Thyroid gland (tissue), 4 donors: ENCODE results near the gene HAUS3.

Experiments used
- POLR2A ChIP-seq, 2 donors: fragments of 450-650 bp; IDR thresholded peaks; one replicate each; pipeline ENCODE4 v1.6.1; 2017; ENCODE audit warnings: antibody characterized with exemption in 2 of 2, mild to moderate bottlenecking in 2 of 2, moderate library complexity in 1 of 2
- TF ChIP-seq, protein P1 (sequence below), 6 experiments: fragments of 200-600 bp in 3 of 6; fragments of 450-650 bp in 3 of 6; sonication (generic) in 3 of 6; IDR thresholded peaks; one replicate each; pipeline ENCODE4 v1.5.1; 2016 to 2019; ENCODE audit warnings: antibody characterized with exemption in 6 of 6, mild to moderate bottlenecking in 2 of 6, inconsistent platforms in 1 of 6, moderate library complexity in 1 of 6

DNA sequence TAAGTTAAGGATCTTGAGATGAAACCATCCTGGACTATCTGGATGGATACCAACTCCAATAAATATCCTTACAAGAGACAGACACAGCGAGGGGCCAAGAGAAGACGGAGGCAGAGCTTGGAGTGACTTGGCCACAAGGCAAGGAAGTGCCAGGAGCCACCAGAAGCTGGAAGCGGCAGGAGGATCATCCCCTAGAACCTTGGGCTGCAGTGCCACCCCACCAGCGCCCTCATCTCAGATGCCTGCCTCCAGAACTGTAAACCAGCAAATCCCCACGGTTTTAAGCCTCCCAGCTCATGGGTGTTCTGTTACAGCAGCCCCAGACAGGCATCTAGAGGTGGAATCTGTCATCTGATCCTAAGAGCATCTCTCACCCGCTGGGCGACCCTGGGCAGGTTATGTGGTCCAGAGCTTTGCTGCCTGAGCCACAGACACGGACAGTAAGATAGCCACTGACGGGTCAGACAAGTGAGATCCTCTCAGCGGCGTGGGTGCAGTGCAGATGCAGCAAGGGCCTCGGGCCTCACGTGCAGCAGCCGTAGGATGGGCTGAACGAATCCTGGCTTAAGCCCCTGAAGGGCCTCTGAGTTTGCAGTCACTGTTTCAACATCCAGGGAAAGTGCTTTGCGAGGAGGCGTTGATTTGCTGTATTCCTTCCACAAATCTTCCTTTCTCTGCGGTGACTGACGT, 45.1 kb upstream of the HAUS3 start:
- TF ChIP-seq, protein P1, sequence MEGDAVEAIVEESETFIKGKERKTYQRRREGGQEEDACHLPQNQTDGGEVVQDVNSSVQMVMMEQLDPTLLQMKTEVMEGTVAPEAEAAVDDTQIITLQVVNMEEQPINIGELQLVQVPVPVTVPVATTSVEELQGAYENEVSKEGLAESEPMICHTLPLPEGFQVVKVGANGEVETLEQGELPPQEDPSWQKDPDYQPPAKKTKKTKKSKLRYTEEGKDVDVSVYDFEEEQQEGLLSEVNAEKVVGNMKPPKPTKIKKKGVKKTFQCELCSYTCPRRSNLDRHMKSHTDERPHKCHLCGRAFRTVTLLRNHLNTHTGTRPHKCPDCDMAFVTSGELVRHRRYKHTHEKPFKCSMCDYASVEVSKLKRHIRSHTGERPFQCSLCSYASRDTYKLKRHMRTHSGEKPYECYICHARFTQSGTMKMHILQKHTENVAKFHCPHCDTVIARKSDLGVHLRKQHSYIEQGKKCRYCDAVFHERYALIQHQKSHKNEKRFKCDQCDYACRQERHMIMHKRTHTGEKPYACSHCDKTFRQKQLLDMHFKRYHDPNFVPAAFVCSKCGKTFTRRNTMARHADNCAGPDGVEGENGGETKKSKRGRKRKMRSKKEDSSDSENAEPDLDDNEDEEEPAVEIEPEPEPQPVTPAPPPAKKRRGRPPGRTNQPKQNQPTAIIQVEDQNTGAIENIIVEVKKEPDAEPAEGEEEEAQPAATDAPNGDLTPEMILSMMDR (IDR thresholded peaks at IDR 0.05): no peak
- no peak for TF ChIP-seq POLR2A (IDR thresholded peaks at IDR 0.05)
